GM12873 (cell line): Measurements from ENCODE around the gene OSGEP.

ENCODE experiments used
- TF ChIP-seq, protein P1 (sequence below): IDR thresholded peaks from 2 replicates; pipeline ENCODE4 v1.5.1; 2012; ENCODE audit warnings: low read depth, mild to moderate bottlenecking, moderate library complexity, low read length, control low read depth; ENCODE audit not compliant: insufficient read depth; ENCODE audit errors: missing control alignments

The OSGEP gene

DNA sequence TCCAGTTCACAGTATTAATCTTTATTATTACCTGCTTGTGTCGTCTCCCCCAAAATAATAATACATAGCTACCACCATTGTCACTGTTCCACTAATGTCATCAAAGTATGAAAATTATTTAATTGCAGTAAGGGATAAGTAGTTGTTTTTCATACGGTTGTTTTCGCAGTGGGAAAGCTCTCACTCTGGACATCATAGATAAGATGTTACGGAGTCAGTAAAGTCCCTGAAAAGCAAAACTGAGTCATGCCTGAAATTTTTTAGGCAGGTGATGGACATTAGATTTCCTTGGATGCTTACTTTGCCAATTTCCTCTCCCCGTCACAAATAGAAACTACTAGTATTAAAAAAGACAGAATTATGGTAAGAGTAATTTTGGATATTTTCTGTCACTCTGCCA lies 27.8 kb upstream of the OSGEP start:
- TF ChIP-seq, protein P1, sequence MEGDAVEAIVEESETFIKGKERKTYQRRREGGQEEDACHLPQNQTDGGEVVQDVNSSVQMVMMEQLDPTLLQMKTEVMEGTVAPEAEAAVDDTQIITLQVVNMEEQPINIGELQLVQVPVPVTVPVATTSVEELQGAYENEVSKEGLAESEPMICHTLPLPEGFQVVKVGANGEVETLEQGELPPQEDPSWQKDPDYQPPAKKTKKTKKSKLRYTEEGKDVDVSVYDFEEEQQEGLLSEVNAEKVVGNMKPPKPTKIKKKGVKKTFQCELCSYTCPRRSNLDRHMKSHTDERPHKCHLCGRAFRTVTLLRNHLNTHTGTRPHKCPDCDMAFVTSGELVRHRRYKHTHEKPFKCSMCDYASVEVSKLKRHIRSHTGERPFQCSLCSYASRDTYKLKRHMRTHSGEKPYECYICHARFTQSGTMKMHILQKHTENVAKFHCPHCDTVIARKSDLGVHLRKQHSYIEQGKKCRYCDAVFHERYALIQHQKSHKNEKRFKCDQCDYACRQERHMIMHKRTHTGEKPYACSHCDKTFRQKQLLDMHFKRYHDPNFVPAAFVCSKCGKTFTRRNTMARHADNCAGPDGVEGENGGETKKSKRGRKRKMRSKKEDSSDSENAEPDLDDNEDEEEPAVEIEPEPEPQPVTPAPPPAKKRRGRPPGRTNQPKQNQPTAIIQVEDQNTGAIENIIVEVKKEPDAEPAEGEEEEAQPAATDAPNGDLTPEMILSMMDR: no peak

DNA sequence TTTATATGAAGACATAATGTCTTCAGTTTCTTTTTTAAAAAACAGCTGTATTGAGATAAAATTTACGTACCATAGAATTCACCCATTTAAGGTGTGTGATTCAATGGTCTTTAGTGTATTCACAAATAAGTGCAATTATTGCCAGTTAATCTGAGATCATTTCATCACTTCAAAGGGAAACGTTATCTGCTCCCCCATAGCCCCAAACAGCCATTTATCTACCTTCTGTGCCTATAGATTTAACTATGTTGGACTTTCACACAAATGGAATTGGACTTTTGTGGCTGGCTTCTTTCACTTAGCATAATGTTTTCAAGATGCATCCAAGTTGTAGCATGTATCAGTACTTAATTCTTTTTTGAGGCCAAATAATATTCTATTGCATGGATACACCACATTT lies 24.3 kb upstream of the OSGEP start:
- TF ChIP-seq, protein P1: no peak

DNA sequence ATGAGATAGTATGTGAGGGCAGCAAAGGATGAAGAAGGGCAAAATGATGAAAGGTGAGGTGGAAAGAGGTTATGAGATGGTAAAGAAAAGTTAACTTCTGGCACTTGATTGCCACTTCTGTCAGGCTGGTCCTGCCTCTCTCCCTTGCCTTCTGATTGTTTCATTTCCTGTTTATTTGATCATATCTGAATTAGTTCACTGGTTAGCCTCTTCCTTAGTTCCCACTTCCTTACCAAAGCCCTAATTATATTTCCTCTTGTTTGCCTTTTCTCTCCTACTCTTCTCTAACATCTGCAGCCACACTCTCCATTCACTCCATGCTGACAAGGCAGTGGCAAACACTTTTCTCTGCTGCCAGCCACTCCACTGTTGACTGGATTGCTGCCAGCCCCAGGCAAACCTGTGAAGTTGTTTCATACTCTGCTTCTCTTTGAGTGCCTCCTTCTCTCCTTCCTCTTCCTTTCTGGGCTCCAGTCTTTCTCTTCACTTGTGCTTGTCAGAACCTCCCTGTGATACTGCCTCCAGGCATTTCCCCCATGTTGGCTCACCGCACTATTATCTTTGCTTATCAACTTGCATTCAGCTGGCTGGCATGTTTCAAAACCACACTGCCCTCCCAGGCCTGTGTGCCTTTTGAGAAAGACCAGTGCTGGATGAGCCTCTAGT lies 22.7 kb upstream of the OSGEP start:
- TF ChIP-seq, protein P1: no peak

DNA sequence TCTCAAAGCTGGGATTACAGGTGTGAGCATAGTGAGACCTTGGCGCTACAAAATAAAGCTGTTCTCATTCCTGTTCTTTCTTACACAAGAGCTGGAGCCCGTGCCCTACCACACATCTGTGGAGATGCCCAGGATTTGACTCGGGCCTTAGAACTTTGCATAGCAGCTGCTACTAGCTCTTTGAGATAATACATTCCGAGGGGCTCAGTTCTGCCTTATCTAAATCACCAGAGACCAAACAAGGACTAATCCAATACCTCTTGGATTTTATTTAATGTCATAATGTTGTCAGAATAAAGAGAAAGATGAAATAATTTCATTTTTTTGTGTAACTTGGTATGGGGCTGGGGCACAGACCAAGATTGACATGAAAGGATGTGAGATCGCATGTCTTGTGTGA lies 22.2 kb upstream of the OSGEP start:
- TF ChIP-seq, protein P1: no peak

DNA sequence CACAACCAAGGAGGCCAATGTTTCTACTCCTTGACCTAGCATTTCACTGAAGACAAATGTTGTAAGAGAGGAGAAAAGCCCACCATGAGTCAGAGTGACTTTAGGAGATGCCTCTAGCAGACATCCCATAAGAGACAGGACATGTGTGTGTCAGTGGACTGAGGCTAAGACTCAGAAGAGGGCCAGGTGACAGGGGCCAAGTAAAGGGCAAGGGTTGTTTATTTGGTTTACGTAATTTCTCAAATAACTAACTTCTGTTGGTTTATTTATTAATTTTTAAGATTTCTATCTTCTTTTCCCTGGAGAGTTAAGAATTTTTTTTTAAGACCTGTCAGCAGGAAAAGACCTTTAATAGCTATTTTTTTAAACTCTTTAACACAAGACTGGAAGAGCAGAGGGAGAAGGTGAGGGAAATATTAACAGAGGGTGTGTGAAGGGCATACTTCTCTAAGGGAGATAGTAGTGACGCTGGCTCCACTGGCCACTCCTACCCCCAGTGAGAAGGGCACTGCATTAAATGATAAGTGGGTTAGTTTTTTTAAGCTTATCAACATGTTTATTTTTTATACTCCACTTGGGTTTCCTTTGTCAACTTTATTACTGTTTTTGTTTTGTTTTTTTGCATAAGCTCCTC lies 18.0 kb upstream of the OSGEP start:
- TF ChIP-seq, protein P1: no peak

DNA sequence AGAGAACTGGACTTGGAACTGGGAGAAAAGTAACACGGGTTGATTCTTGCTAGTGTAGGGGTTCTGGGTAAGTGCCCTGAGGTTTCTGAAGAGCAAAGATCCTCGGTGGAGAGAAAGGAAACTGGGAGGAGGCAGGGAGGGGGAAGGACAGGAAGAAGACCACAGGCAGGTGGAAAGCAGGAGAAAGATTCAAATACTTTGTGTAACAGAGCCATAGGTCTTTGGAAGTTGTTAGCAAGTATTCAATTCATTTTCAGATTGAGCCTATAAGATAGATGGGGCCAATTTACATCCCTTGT lies 15.9 kb upstream of the OSGEP start:
- TF ChIP-seq, protein P1: no peak

DNA sequence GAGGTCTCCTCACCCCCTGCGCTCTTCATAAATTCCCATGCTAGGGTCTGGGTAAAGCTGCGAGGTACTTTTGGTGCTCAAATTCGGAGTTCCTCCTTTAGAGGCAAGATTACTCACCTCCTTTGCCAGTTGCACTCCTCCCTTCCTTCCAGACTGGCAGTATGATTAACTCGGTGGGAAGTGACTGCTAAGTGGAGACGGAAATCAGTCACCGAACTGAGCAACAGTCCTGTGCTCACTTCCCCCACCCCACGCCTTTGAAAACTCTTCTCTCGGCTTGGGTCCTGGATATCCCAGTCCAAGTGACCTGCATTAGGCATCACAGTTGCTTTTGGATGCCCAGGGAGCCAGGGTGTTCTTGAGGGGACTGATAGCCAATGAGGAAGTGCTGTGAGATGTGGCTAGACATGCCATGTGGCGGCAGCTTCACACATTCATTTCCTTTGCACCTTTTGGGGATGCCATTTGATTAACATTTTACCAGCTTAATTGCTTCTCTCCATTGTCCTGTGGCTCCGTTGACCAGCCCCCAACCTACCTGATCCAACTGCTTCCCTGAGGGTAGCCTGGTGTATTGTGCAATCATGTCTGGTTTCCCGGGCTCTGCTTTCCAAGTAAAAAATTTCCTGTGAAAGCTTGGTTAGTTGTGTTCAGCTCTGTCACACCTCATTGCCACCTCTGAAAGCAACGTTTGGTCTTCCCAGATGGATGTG lies 15.4 kb upstream of the OSGEP start:
- TF ChIP-seq, protein P1: no peak
